Measurements from ENCODE around the gene TNFSF4. TPM values are rescaled to one million over a fixed set of nuclear protein-coding genes. Genes with fewer than 3 reads are reported as not detected.

Gene TNFSF4
- total and polyA plus RNA-seq, 9 donors, result 0.24 to 2.8 (median 1.2) TPM

GRCh38 chr1:173248247-173248940 lies 41.3 kb upstream of the TNFSF4 start:
- no peak for DNase-seq
- 64 to 77% (median 76%) methylated on average over 6 of the region's 6 CpGs for WGBS, 3 donors
- Histone ChIP-seq H3K27me3 (no peaks in the 10 kb centered on the region), H3K36me3 (no peaks in the 10 kb centered on the region), H3K9me3 (no peaks in the 10 kb centered on the region), H3K27ac (no peak overlapping the region), H3K4me1 (ENCODE audit: insufficient read depth) (no peaks in the 10 kb centered on the region), H3K4me3 (no peak overlapping the region)
- TF ChIP-seq POLR2A (IDR thresholded peaks at IDR 0.05) (no peak), CTCF (IDR thresholded peaks at IDR 0.05) (no peak), EP300 (IDR thresholded peaks at IDR 0.05) (no peak)
- intact Hi-C loops (cut with DNase I), result no loop called here

GRCh38 chr1:173245892-173246291 lies 38.8 kb upstream of the TNFSF4 start:
- intact Hi-C loops (cut with DNase I), result no loop called here
- Histone ChIP-seq H3K36me3 (no peaks in the 10 kb centered on the region), H3K9me3 (no peaks in the 10 kb centered on the region), H3K4me1 (ENCODE audit: insufficient read depth) (no peaks in the 10 kb centered on the region), H3K27ac (no peak overlapping the region), H3K27me3 (no peaks in the 10 kb centered on the region), H3K4me3 (no peak overlapping the region)
- no peak for TF ChIP-seq EP300 (IDR thresholded peaks at IDR 0.05)
- no peak for TF ChIP-seq POLR2A (IDR thresholded peaks at IDR 0.05)
- no peak for TF ChIP-seq CTCF (IDR thresholded peaks at IDR 0.05)
- no peak for DNase-seq

- no peak overlapping the region for H3K27ac ChIP-seq
- no peaks in the 10 kb centered on the region for H3K4me1 ChIP-seq (ENCODE audit: insufficient read depth)
- no peak overlapping the region for H3K4me3 ChIP-seq
- intact Hi-C loops (cut with DNase I), result no loop called here
- H3K9me3 ChIP-seq, result no peaks in the 10 kb centered on the region
- no peak for TF ChIP-seq CTCF (IDR thresholded peaks at IDR 0.05)
- no peak for TF ChIP-seq EP300 (IDR thresholded peaks at IDR 0.05)
- TF ChIP-seq POLR2A (IDR thresholded peaks at IDR 0.05), result no peak
- DNase-seq, result no peak
- no peaks in the 10 kb centered on the region for H3K27me3 ChIP-seq
- no peaks in the 10 kb centered on the region for H3K36me3 ChIP-seq
- WGBS, 3 donors, result 91 to 100% (median 96%) methylated on average over 1 of the region's 1 CpG
Observed at GRCh38 chr1:173243300-173243699, 36.2 kb upstream of the TNFSF4 start.

- Histone ChIP-seq H3K9me3 (no peaks in the 10 kb centered on the region), H3K4me3 (no peak overlapping the region), H3K36me3 (no peaks in the 10 kb centered on the region), H3K27ac (no peak overlapping the region), H3K4me1 (ENCODE audit: insufficient read depth) (no peaks in the 10 kb centered on the region), H3K27me3 (no peaks in the 10 kb centered on the region)
- TF ChIP-seq EP300 (IDR thresholded peaks at IDR 0.05) (no peak), POLR2A (IDR thresholded peaks at IDR 0.05) (no peak), CTCF (IDR thresholded peaks at IDR 0.05) (no peak)
- intact Hi-C loops (cut with DNase I), result no loop called here
- no peak for DNase-seq
- WGBS, 3 donors, result 90 to 93% (median 92%) methylated on average over 6 of the region's 6 CpGs
Observed at GRCh38 chr1:173241528-173242347, 34.6 kb upstream of the TNFSF4 start.

All from ovary (tissue), 9 donors.